ENCODE data around the gene HTT-AS. TPM values are rescaled to one million over a fixed set of nuclear protein-coding genes. Genes with fewer than 3 reads are reported as not detected.

Gene HTT-AS
- total RNA-seq, 2 donors from 2014 or later: not detected

GRCh38 chr4:3074846-3075651, 711 bp upstream of the HTT-AS start:
- TF ChIP-seq POLR2A (IDR thresholded peaks at IDR 0.05) (peak in 1 of 3 donors; percentile 4), CTCF (IDR thresholded peaks at IDR 0.05) (no peak)
- WGBS, 2 donors: 0 to 1% methylated on average over 14 to 47 of the region's 60 CpGs
- peak; percentile 39 to 68 (median 52) for DNase-seq
- Histone ChIP-seq H3K36me3 (replicated peaks in 1 of 2; ENCODE audit: insufficient read depth in 1 of 2, low read depth in 2 of 2) (no peaks in the 10 kb centered on the region), H3K9me3 (no peaks in the 10 kb centered on the region), H3K4me1 (peaks cover 26% of the 10 kb centered on the region), H3K27me3 (no peaks in the 10 kb centered on the region), H3K4me3 (peak overlapping the region; percentile 65 to 79), H3K27ac (peak overlapping the region; percentile 79 to 92 (median 88))
- intact Hi-C loops (cut with DNase I): no loop called here
- ATAC-seq: peak; percentile 2

- DNase-seq: peak in 2 of 4 donors; percentile 13 to 30
- peak overlapping the region; percentile 40 to 79 (median 71) for H3K27ac ChIP-seq
- H3K36me3 ChIP-seq (replicated peaks in 1 of 2; ENCODE audit: insufficient read depth in 1 of 2, low read depth in 2 of 2): no peaks in the 10 kb centered on the region
- no peaks in the 10 kb centered on the region for H3K27me3 ChIP-seq
- H3K4me1 ChIP-seq: peaks cover 26% of the 10 kb centered on the region
- intact Hi-C loops (cut with DNase I): no loop called here
- WGBS, 2 donors: 10% methylated on average over 54 of the region's 54 CpGs; no CpG with 5 or more reads in 1 of the 2 donors
- ATAC-seq: no peak
- peak overlapping the region in 1 of 2 donors; percentile 33 for H3K4me3 ChIP-seq
- H3K9me3 ChIP-seq: no peaks in the 10 kb centered on the region
- TF ChIP-seq CTCF (IDR thresholded peaks at IDR 0.05): peak in 1 of 7 experiments; percentile 11
- peak; percentile 26 to 66 (median 41) for TF ChIP-seq POLR2A (IDR thresholded peaks at IDR 0.05)
Observed at GRCh38 chr4:3073158-3074077, 920 bp downstream of the HTT-AS start.

GRCh38 chr4:3071811-3072210, 2.5 kb downstream of the HTT-AS start:
- 83 to 85% methylated on average over 3 to 7 of the region's 7 CpGs for WGBS, 2 donors
- intact Hi-C loops (cut with DNase I): no loop called here
- H3K27ac ChIP-seq: no peak overlapping the region

More at GRCh38 chr4:3071811-3072210, 2.5 kb downstream of the HTT-AS start:
- Histone ChIP-seq H3K4me1 (peaks cover 20% of the 10 kb centered on the region), H3K27me3 (no peaks in the 10 kb centered on the region), H3K4me3 (no peak overlapping the region), H3K36me3 (replicated peaks in 1 of 2; ENCODE audit: insufficient read depth in 1 of 2, low read depth in 2 of 2) (no peaks in the 10 kb centered on the region), H3K9me3 (no peaks in the 10 kb centered on the region)
- DNase-seq: no peak
- TF ChIP-seq CTCF (IDR thresholded peaks at IDR 0.05) (no peak), POLR2A (IDR thresholded peaks at IDR 0.05) (no peak)
- ATAC-seq: no peak

Measured in body of pancreas (tissue), 4 donors.